NCI-H446 treated with DMSO at 0.1 percent for 48 hours (cell line): Measurements from ENCODE around the gene SLC6A19.
"Not testable (repeated sequence)": the region's sequence is repeated elsewhere in the genome, so short reads cannot be mapped to it uniquely, and the experiment has no call there.

ENCODE experiments used
- DNase-seq: peaks from one replicate; lab custom pipeline; 2025; lab: John Stamatoyannopoulos, UW

The SLC6A19 gene

DNA sequence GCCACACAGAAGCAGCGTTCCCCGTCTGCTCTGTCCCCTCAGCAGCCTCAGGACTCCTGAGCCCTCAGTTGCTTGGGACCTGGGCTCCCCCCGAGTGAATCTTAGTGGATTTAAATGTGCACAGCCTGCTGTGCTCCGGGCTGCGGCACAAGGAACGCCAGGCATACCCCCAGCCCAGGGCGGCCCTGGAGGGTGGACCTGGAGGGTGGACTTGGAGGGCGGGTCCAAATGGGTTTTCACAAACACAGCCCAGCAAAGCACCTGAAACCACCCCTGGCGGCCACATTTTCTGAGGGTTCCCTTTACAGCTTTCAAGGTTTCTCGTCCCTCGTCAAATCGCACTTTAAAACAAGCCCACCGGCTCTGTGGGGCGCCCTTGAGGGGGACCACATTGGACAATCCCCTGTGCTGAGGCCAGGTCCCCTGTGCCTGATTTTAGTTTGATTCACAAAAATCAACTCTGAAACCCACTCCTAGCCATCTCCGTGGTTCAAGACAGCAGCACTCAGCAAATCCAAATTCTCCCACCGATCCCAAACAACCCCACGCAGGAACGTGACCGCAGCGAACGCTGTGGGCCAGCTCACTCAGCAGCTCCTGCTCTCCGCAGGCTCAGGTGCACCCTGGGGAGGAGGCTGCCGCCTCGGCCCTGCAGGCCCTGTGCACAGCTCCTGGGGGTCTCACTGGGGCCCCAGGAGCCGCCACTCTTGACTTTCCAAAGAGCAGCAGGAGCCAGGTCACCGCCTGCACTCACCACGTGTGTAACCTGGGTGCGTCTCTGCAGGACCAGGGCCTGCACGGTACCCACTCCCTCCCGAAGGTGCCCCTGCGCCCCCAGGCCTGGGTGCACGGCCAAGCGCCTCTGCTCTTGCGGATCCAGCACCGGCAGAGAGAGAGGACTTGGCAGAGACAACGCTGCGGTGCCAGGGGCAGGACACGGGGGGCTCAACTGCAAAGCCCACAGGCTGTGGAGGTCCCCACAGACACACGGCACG, 64.4 kb downstream of the SLC6A19 start:
- no peak for DNase-seq

DNA sequence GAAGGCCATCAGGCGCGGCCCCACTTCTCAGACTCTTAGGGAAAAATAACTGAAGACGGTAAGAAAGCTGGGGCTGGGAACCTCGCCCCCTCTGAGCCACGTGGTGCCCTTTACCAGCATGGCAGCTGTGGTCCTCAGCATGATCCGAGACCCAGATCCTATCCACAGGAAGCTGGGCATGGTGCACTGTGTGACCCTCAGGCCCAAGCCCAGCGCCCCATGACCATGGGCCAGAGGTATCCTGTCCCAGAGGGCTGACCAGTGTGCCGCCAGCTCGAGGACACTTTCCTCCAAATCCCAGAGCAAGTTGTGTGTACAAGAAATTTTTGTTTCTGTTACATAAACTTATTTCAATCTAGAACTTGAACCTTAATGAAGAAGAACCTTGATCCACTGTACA, 65.4 kb downstream of the SLC6A19 start:
- no peak for DNase-seq

- not testable (repeated sequence) for DNase-seq
Observed at GRCh38 chr5:1267464-1267863, 66.1 kb downstream of the SLC6A19 start.

DNA sequence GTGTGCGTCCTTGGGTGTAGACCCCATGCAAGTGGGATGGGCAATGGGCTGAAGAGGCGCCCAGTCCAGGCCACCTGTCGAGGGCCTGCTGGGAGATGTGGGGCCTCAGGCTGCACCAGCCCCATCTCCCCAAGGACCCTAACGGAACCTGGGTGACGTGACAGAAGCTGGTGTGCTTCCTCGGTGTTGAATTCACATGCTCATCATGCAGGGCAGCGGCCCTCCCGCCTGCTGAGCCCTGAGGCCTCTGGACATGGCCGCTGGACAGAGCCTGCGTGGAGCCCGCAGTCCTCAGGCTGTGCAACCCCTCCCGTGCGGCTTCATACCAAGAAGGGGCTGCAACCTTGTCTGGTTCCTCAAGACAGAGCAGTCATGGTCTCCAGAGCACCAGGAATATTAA, 66.7 kb downstream of the SLC6A19 start:
- no peak for DNase-seq

GRCh38 chr5:1268666-1269065, 67.3 kb downstream of the SLC6A19 start:
- no peak for DNase-seq

GRCh38 chr5:1270426-1270825, 69.0 kb downstream of the SLC6A19 start:
- no peak for DNase-seq

GRCh38 chr5:1270933-1271914, 69.8 kb downstream of the SLC6A19 start:
- DNase-seq, result no peak

- DNase-seq, result no peak
Observed at GRCh38 chr5:1272201-1272600, 70.8 kb downstream of the SLC6A19 start.

- DNase-seq, result no peak
Observed at GRCh38 chr5:1273745-1274144, 72.3 kb downstream of the SLC6A19 start.

GRCh38 chr5:1274471-1274870, 73.1 kb downstream of the SLC6A19 start:
- DNase-seq, result no peak
